Aorta (tissue), 5 donors: ENCODE results near the gene CNOT6L. TPM values are rescaled to one million over a fixed set of nuclear protein-coding genes. Genes with fewer than 3 reads are reported as not detected.
"Not testable (repeated sequence)": the region's sequence is repeated elsewhere in the genome, so short reads cannot be mapped to it uniquely, and the experiment has no call there.

ENCODE experiments used
- ATAC-seq: fragments of 200-7000 bp; cut with Tn5 transposase; one replicate; pipeline ENCODE4 v1.9.1; 2022; ENCODE audit warnings: moderate library complexity; ENCODE audit not compliant: low FRiP score
- DNase-seq, 2 donors: peaks; one replicate each; pipeline ENCODE4 v3.0.0-alpha.2; 2020
- H3K27ac ChIP-seq, 2 donors: one replicate each; pipeline ENCODE4 v1.5.1; 2013; ENCODE audit warnings: low read length in 2 of 2, mild to moderate bottlenecking in 2 of 2, moderate library complexity in 2 of 2, control low read depth in 1 of 2, inconsistent platforms in 1 of 2, low read depth in 1 of 2
- H3K27me3 ChIP-seq, 2 donors: one replicate each; pipeline ENCODE4 v1.6.1; 2013; ENCODE audit warnings: control low read depth in 1 of 2, low read length in 1 of 2, mild to moderate bottlenecking in 1 of 2, moderate library complexity in 1 of 2; ENCODE audit not compliant: insufficient read depth in 2 of 2, control insufficient read depth in 1 of 2
- H3K36me3 ChIP-seq, 2 donors: one replicate each; pipeline ENCODE4 v1.6.1; 2013; ENCODE audit warnings: control low read depth in 1 of 2, low read length in 1 of 2, mild to moderate bottlenecking in 1 of 2; ENCODE audit not compliant: insufficient read depth in 2 of 2, control insufficient read depth in 1 of 2
- H3K4me1 ChIP-seq, 2 donors: one replicate each; pipeline ENCODE4 v1.6.1; 2013; ENCODE audit warnings: low read length in 2 of 2, control low read depth in 1 of 2, mild to moderate bottlenecking in 1 of 2, moderate library complexity in 1 of 2; ENCODE audit not compliant: insufficient read depth in 2 of 2, control insufficient read depth in 1 of 2
- H3K4me3 ChIP-seq, 2 donors: one replicate each; pipeline ENCODE4 v1.5.1; 2013; ENCODE audit warnings: low read length in 2 of 2, control low read depth in 1 of 2, mild to moderate bottlenecking in 1 of 2
- H3K9me3 ChIP-seq: one replicate; pipeline ENCODE4 v1.6.1; 2013; ENCODE audit warnings: mild to moderate bottlenecking, low read length; ENCODE audit not compliant: control insufficient read depth
- WGBS, 2 donors: extraction: QIAGEN DNeasy Blood & Tissue Kit; methylation state at CpG; one replicate each; pipeline ENCODE4 v1.1.7; 2013; 5-methylcytosine and 5-hydroxymethylcytosine counted together
- intact Hi-C, 2 donors: fragments of 100-400 bp; cut with DNase I; formaldehyde crosslinking; loops; one replicate each; pipeline versions ENCODE4 v1.14.2 to v1.15.0; 2022
- polyA plus RNA-seq, 2 donors: library from polyadenylated mRNA; stranded (reverse); fragments of 200-250 nt; gene quantifications; one replicate each; pipeline ENCODE4 v1.2.3, GENCODE V29; 2013
- total RNA-seq, 2 donors: library from RNA; stranded (reverse); fragmentation: NEBNext Ultra II Directional; extraction: Animal tissue kit (Norgen Biotek cat#: 25700); gene quantifications; one replicate each; pipeline ENCODE4 v1.2.1, GENCODE V29; 2021
- donor health status: healthy with polysubstance abuse.
- donor health status: Bipolar disorder and iron deficiency.
- donor health status: DM: no; HTN: no; CAD: no.
- donor health status: DM: no; HTN: no; CAD: no.
- donor health status: DM: yes; HTN: yes; CAD: no.

CNOT6L gene
- total and polyA plus RNA-seq, 4 donors, result 4.6 to 56.2 (median 24.9) TPM

- intact Hi-C loops, H3K36me3 ChIP-seq, H3K27me3 ChIP-seq, DNase-seq, H3K4me3 ChIP-seq, H3K27ac ChIP-seq, ATAC-seq, H3K4me1 ChIP-seq, H3K9me3 ChIP-seq: not testable (repeated sequence)
- 87 to 97% methylated on average over 2 of the region's 2 CpGs for WGBS, 2 donors
These were observed 38.4 kb downstream of the CNOT6L start for GRCh38 chr4:77780762-77781161.

DNA sequence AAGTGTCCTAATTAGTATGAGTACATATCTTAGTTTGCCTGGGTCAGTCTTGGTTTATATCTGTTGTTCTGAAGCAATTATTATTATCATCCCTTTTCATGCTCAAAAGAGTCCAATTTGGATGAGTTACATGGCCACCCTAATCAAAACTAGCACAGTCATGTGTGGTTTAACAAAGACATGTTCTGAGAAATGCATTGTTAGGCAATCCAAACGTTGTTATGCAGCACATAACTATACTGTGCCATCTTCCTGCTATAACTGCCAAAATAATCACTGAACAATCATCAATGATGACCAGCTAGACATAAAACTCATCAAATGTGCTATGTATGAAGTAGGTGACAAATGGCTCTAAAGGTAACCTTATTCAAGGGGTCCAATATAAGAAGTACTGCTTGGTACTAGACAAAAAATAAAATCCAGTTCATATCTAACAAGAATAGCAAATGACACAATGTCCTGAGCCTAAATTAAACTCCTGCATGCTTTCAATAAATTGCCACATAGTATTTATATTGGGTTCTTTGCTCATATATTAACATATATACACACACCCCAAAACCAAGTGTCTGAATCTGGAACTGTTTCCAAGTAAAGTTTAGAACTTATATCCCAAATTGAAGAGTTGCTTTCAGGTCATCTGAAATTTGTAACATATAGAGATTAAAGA, 41.9 kb downstream of the CNOT6L start:
- Histone ChIP-seq H3K4me3 (no peak overlapping the region), H3K27ac (no peak overlapping the region), H3K4me1 (peaks cover 0 to 6% of the 10 kb centered on the region in 2 donors), H3K36me3 (no peaks in the 10 kb centered on the region), H3K27me3 (no peaks in the 10 kb centered on the region), H3K9me3 (no peaks in the 10 kb centered on the region)
- DNase-seq (no peak), ATAC-seq (no peak)
- intact Hi-C loops, result no loop called here
- WGBS, 2 donors, result 17 to 23% methylated on average over 1 of the region's 1 CpG

DNA sequence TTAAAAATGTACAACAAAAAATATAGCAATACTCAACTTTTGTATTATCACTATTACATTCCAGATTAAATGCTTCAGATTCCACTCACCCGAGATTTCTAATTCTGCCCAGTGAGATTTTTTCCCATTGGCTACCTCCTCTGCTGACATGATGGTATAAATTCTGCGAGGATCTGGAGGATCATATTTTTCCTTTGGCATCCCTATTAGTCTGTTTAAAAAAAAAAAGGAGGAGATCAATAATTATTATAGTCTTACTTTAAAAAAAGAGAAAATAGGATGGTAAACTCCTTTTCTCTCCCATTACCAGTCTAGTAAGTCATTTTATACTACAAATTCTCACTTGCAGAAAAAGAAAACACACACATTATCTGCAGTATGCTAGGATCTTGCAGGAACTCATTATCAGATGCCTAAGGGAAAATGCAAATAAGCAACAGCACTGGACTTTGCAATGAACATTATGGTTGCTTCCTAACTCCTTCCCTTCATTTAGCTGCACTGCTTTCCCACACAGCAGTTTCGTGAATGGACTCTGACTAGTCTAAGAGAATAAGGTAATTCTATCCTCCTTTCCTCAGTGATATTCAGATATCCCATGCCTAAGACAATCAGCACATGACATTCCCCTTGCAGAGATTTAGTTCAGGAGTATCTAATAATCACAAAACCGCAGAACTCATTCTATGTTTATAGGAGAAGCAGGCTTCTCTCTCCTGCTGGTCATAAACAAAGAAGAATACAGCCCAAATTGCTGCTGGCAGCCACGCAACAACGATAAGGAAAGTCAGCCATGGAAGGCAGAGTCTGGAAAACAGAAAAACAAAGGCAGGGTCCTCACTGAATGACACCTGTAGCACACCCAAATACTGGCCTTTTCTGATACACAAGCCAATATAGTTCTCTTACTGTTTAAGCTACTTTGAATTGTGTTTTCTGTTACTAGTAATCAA, 42.7 kb downstream of the CNOT6L start:
- Histone ChIP-seq H3K4me3 (no peak overlapping the region), H3K27me3 (no peaks in the 10 kb centered on the region), H3K4me1 (peaks cover 0 to 6% of the 10 kb centered on the region in 2 donors), H3K36me3 (no peaks in the 10 kb centered on the region), H3K9me3 (no peaks in the 10 kb centered on the region), H3K27ac (no peak overlapping the region)
- intact Hi-C loops, result no loop called here
- 61 to 64% methylated on average over 6 of the region's 6 CpGs for WGBS, 2 donors
- ATAC-seq (no peak), DNase-seq (no peak)

DNA sequence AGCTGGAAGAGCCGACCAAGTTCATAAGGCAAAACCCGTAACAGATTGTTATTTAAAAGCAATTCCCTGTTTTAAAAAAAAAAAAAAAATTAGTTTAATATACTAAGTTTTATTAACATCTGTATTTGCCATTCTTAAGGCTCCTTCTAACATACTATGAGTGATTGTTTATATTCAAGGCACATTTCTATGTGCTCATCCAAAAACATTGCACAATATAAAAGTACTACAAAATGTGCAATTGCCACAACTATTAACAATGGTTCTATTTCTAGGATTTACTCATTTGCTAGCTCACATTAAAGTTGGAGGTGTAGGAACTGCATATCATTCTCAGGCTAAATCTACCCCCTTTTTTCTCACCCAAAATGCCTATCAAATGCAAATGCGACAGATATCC, 46.1 kb downstream of the CNOT6L start:
- H3K36me3 ChIP-seq, result no peaks in the 10 kb centered on the region
- peaks cover 0 to 6% of the 10 kb centered on the region in 2 donors for H3K4me1 ChIP-seq
- H3K4me3 ChIP-seq, result no peak overlapping the region
- ATAC-seq, result no peak
- WGBS, 2 donors, result 99 to 100% methylated on average over 3 of the region's 3 CpGs
- intact Hi-C loops, result no loop called here
- H3K27me3 ChIP-seq, result no peaks in the 10 kb centered on the region
- DNase-seq, result no peak
- no peaks in the 10 kb centered on the region for H3K9me3 ChIP-seq
- no peak overlapping the region for H3K27ac ChIP-seq

DNA sequence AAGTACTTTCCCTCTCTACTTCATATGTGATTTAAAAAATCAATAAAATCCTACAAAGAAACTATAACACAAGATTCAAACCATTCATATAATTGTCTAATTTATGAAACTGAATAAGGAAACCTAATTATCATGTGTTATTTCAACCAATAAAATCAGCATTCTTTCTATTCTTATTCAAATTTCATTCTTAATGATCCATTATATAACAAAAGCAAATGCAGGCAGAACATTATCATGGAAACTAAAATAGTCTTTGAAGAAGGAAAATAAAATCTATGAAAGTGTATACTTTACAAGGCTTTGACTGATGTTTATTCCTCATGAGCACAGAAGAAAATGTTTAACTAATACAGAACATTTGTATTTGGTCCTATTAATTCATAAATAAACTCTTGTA, 47.6 kb downstream of the CNOT6L start:
- Histone ChIP-seq H3K4me3 (no peak overlapping the region), H3K4me1 (no peaks in the 10 kb centered on the region), H3K9me3 (no peaks in the 10 kb centered on the region), H3K27ac (no peak overlapping the region), H3K27me3 (no peaks in the 10 kb centered on the region), H3K36me3 (no peaks in the 10 kb centered on the region)
- ATAC-seq (no peak), DNase-seq (no peak)
- intact Hi-C loops, result no loop called here

GRCh38 chr4:77765720-77766119, 53.4 kb downstream of the CNOT6L start:
- no peaks in the 10 kb centered on the region for H3K36me3 ChIP-seq
- no peak for ATAC-seq
- H3K4me3 ChIP-seq, result no peak overlapping the region
- DNase-seq, result no peak
- H3K27ac ChIP-seq, result no peak overlapping the region
- no peaks in the 10 kb centered on the region for H3K27me3 ChIP-seq
- no peaks in the 10 kb centered on the region for H3K9me3 ChIP-seq
- H3K4me1 ChIP-seq, result no peaks in the 10 kb centered on the region
- 95 to 100% methylated on average over 1 of the region's 1 CpG for WGBS, 2 donors
- intact Hi-C loops, result no loop called here

- Histone ChIP-seq H3K27ac (no peak overlapping the region), H3K9me3 (no peaks in the 10 kb centered on the region), H3K4me3 (no peak overlapping the region), H3K27me3 (no peaks in the 10 kb centered on the region), H3K36me3 (no peaks in the 10 kb centered on the region), H3K4me1 (no peaks in the 10 kb centered on the region)
- 98% methylated on average over 1 of the region's 1 CpG for WGBS, 2 donors
- intact Hi-C loops, result no loop called here
- ATAC-seq (no peak), DNase-seq (no peak)
These were observed 56.6 kb downstream of the CNOT6L start for GRCh38 chr4:77762531-77762930.

DNA sequence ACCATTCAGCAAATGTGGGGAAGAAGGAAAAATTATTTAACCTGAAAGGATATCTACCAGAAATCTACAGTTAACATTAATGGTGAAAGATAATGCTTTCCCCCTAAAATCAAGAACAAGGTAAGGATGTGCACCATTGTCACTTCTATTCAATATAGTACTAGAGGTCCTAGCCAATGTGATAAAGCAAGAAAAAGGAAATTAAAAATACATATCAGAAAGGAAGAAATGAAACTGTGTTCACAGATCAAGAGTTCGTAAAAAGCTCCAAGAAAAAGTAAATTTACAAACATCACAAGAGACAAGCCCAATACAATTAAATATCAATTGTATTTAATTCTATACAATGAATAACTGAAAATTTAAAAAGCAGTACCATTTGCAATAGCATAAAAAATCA, 57.6 kb downstream of the CNOT6L start:
- DNase-seq, result no peak
- Histone ChIP-seq H3K4me1 (no peaks in the 10 kb centered on the region), H3K27ac (no peak overlapping the region), H3K9me3 (no peaks in the 10 kb centered on the region), H3K27me3 (no peaks in the 10 kb centered on the region), H3K36me3 (no peaks in the 10 kb centered on the region), H3K4me3 (no peak overlapping the region)
- 100% methylated on average over 1 of the region's 1 CpG for WGBS, 2 donors
- ATAC-seq, result no peak
- intact Hi-C loops, result no loop called here

GRCh38 chr4:77758804-77759203, 60.4 kb downstream of the CNOT6L start:
- no peak for ATAC-seq
- intact Hi-C loops, result no loop called here
- H3K27ac ChIP-seq, result no peak overlapping the region
- no peak overlapping the region for H3K4me3 ChIP-seq
- H3K27me3 ChIP-seq, result no peaks in the 10 kb centered on the region
- 93 to 99% methylated on average over 1 of the region's 1 CpG for WGBS, 2 donors
- H3K4me1 ChIP-seq, result no peaks in the 10 kb centered on the region
- no peaks in the 10 kb centered on the region for H3K36me3 ChIP-seq
- no peaks in the 10 kb centered on the region for H3K9me3 ChIP-seq
- DNase-seq, result no peak
